MM.1S (cell line): ENCODE data around the gene RHBDD1.
A peak's percentile ranks its signal among the peaks of the same experiment; 100 is the strongest.
"Not testable (repeated sequence)": the region's sequence is repeated elsewhere in the genome, so short reads cannot be mapped to it uniquely, and the experiment has no call there.

Experiments
- DNase-seq: peaks from one replicate; pipeline ENCODE4 v3.0.0-alpha.2; 2015
- H2AFZ ChIP-seq: fragments of 300-600 bp; sonication (generic); 2 replicates; pipeline ENCODE4 v1.6.0; 2016; ENCODE audit warnings: antibody characterized with exemption, low read length
- H3F3A ChIP-seq: fragments of 300-600 bp; sonication (generic); 2 replicates; pipeline ENCODE4 v1.6.1; 2016; ENCODE audit warnings: mild to moderate bottlenecking, antibody characterized with exemption, low read length, moderate library complexity, mixed read lengths; ENCODE audit not compliant: insufficient read depth
- H3K27ac ChIP-seq: fragments of 300-600 bp; sonication (generic); 2 replicates; pipeline ENCODE4 v1.5.1; 2016; ENCODE audit warnings: mild to moderate bottlenecking, low read length
- H3K27me3 ChIP-seq: fragments of 300-600 bp; sonication (generic); replicated peaks from 2 replicates; pipeline ENCODE4 v1.6.0; 2016; ENCODE audit warnings: low read length; ENCODE audit not compliant: insufficient read depth
- H3K36me3 ChIP-seq: fragments of 300-600 bp; sonication (generic); replicated peaks from 2 replicates; pipeline ENCODE4 v1.6.1; 2016; ENCODE audit warnings: mild to moderate bottlenecking, low read length, mixed read lengths; ENCODE audit not compliant: insufficient read depth
- H3K4me1 ChIP-seq: fragments of 300-600 bp; sonication (generic); 2 replicates; pipeline ENCODE4 v1.6.1; 2016; ENCODE audit warnings: low read length, mixed read lengths
- H3K4me2 ChIP-seq: fragments of 300-600 bp; sonication (generic); 2 replicates; pipeline ENCODE4 v1.6.0; 2016; ENCODE audit warnings: low read depth, low read length
- H3K4me3 ChIP-seq: fragments of 300-600 bp; sonication (generic); 2 replicates; pipeline ENCODE4 v1.5.1; 2016; ENCODE audit warnings: low read length, mixed read lengths
- H3K79me2 ChIP-seq: fragments of 300-600 bp; sonication (generic); 2 replicates; pipeline ENCODE4 v1.6.1; 2016; ENCODE audit warnings: mixed run types, low read length, mixed read lengths
- H3K9ac ChIP-seq: fragments of 300-600 bp; sonication (generic); 2 replicates; pipeline ENCODE4 v1.6.1; 2016; ENCODE audit warnings: low read length, mixed read lengths
- H3K9me2 ChIP-seq: fragments of 300-600 bp; sonication (generic); replicated peaks from 2 replicates; pipeline ENCODE4 v1.6.1; 2016; ENCODE audit warnings: mild to moderate bottlenecking, low read length, mixed read lengths; ENCODE audit not compliant: insufficient read depth
- H3K9me3 ChIP-seq: fragments of 300-600 bp; sonication (generic); replicated peaks from 2 replicates; pipeline ENCODE4 v1.6.1; 2016; ENCODE audit warnings: mild to moderate bottlenecking, low read length, mixed read lengths; ENCODE audit not compliant: insufficient read depth
- H4K20me1 ChIP-seq: fragments of 300-600 bp; sonication (generic); 2 replicates; pipeline ENCODE4 v1.6.1; 2016; ENCODE audit warnings: mild to moderate bottlenecking, low read length, moderate library complexity, mixed read lengths; ENCODE audit not compliant: insufficient read depth
- CTCF ChIP-seq: fragments of 300-600 bp; sonication (generic); IDR thresholded peaks from 2 replicates; pipeline ENCODE4 v1.5.1; 2016; ENCODE audit warnings: antibody characterized with exemption, low read length, mixed read lengths
- EZH2 ChIP-seq: fragments of 300-600 bp; sonication (generic); optimal IDR thresholded peaks from 2 replicates; pipeline ENCODE3; 2017; ENCODE audit warnings: low read depth, mild to moderate bottlenecking, antibody characterized with exemption, low read length, mixed read lengths
- EZH2phosphoT487 ChIP-seq: fragments of 300-600 bp; sonication (generic); IDR thresholded peaks from 2 replicates; pipeline ENCODE4 v1.6.1; 2018; ENCODE audit warnings: antibody characterized with exemption, low read length

The RHBDD1 gene

GRCh38 chr2:226839161-226839560, 3.3 kb downstream of the RHBDD1 start:
- Histone ChIP-seq H2AFZ (no peak overlapping the region), H3K79me2 (peaks cover 56% of the 10 kb centered on the region), H3K27me3 (no peaks in the 10 kb centered on the region), H3K27ac (no peak overlapping the region), H3K4me2 (no peak overlapping the region), H4K20me1 (no peaks in the 10 kb centered on the region), H3K9ac (no peak overlapping the region), H3K4me1 (peaks cover 21% of the 10 kb centered on the region), H3F3A (peaks cover 18% of the 10 kb centered on the region), H3K4me3 (no peak overlapping the region), H3K9me2 (no peaks in the 10 kb centered on the region), H3K36me3 (no peaks in the 10 kb centered on the region; the same call in 1 of the 2 replicates), H3K9me3 (no peaks in the 10 kb centered on the region)
- TF ChIP-seq CTCF: no peak
- no peak for TF ChIP-seq EZH2
- TF ChIP-seq EZH2phosphoT487: no peak
- DNase-seq: no peak

- H3K27me3 ChIP-seq: no peaks in the 10 kb centered on the region
- no peak for DNase-seq
- H3K9me3 ChIP-seq: no peaks in the 10 kb centered on the region
- H4K20me1 ChIP-seq: no peaks in the 10 kb centered on the region
- no peak overlapping the region for H3K27ac ChIP-seq
- no peak overlapping the region for H3K4me2 ChIP-seq
- peaks cover 20% of the 10 kb centered on the region for H3F3A ChIP-seq
- no peaks in the 10 kb centered on the region; the same call in 1 of the 2 replicates for H3K36me3 ChIP-seq
- no peak overlapping the region for H3K9ac ChIP-seq
- H2AFZ ChIP-seq: no peak overlapping the region
- H3K79me2 ChIP-seq: peaks cover 61% of the 10 kb centered on the region
- H3K9me2 ChIP-seq: no peaks in the 10 kb centered on the region
- TF ChIP-seq EZH2phosphoT487 (no peak), EZH2 (no peak), CTCF (no peak)
- peaks cover 28% of the 10 kb centered on the region for H3K4me1 ChIP-seq
- no peak overlapping the region for H3K4me3 ChIP-seq
These were observed 4.1 kb downstream of the RHBDD1 start for GRCh38 chr2:226839951-226840350.

DNA sequence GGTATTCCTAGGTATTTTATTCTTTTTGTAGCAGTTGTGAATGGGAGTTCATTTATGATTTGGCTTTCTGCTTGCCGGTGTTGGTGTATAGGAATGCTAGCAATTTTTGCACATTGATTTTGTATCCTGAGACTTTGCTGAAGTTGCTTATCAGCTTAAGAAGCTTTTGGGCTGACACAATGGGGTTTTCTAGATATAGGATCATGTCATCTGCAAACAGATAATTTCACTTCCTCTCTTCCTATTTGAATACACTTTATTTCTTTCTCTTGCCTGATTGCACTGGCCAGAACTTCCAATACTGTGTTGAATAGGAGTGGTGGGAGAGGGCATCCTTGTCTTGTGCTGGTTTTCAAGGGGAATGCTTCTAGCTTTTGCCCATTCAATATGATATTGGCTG, 7.1 kb downstream of the RHBDD1 start:
- not testable (repeated sequence) for H3K4me3 ChIP-seq

GRCh38 chr2:226845386-226846116, 9.7 kb downstream of the RHBDD1 start:
- Histone ChIP-seq H3K79me2 (peaks cover 45% of the 10 kb centered on the region), H3K27ac (peak overlapping the region; percentile 66), H3K9me2 (no peaks in the 10 kb centered on the region), H4K20me1 (no peaks in the 10 kb centered on the region), H3K4me2 (peak overlapping the region; percentile 66), H3K4me3 (peak overlapping the region; percentile 12), H3F3A (peaks cover 10% of the 10 kb centered on the region; the same call in 1 of the 2 replicates), H2AFZ (0 out of 2 replicates have a peak overlapping the region, but pooled peaks have one; percentile 0), H3K9me3 (no peaks in the 10 kb centered on the region), H3K36me3 (no peaks in the 10 kb centered on the region), H3K27me3 (no peaks in the 10 kb centered on the region), H3K4me1 (peaks cover 30% of the 10 kb centered on the region), H3K9ac (peak overlapping the region; percentile 40)
- TF ChIP-seq CTCF (no peak), EZH2phosphoT487 (no peak), EZH2 (no peak)
- DNase-seq: peak; percentile 62

More for the DNA sequence above, 7.1 kb downstream of the RHBDD1 start:
- not testable (repeated sequence) for H4K20me1 ChIP-seq, H3K27me3 ChIP-seq, H3K9me3 ChIP-seq, H3K27ac ChIP-seq, H3K4me2 ChIP-seq, DNase-seq, H3K9ac ChIP-seq, H3F3A ChIP-seq, H3K36me3 ChIP-seq, H2AFZ ChIP-seq, H3K9me2 ChIP-seq
- Histone ChIP-seq H3K4me1 (peaks cover 30% of the 10 kb centered on the region), H3K79me2 (peaks cover 61% of the 10 kb centered on the region)
